Activated CD4-positive, CD25-positive, alpha-beta regulatory T cell treated with anti-CD3 and anti-CD28 coated beads, Interleukin-2, amount 50 U/mL, for 72 hours (primary cell): Measurements from ENCODE around the gene OTOP1.
"Not testable (repeated sequence)": the region's sequence is repeated elsewhere in the genome, so short reads cannot be mapped to it uniquely, and the experiment has no call there.

Experiments
- DNase-seq: peaks from one replicate; pipeline ENCODE4 v3.0.0; 2021

The OTOP1 gene

DNA sequence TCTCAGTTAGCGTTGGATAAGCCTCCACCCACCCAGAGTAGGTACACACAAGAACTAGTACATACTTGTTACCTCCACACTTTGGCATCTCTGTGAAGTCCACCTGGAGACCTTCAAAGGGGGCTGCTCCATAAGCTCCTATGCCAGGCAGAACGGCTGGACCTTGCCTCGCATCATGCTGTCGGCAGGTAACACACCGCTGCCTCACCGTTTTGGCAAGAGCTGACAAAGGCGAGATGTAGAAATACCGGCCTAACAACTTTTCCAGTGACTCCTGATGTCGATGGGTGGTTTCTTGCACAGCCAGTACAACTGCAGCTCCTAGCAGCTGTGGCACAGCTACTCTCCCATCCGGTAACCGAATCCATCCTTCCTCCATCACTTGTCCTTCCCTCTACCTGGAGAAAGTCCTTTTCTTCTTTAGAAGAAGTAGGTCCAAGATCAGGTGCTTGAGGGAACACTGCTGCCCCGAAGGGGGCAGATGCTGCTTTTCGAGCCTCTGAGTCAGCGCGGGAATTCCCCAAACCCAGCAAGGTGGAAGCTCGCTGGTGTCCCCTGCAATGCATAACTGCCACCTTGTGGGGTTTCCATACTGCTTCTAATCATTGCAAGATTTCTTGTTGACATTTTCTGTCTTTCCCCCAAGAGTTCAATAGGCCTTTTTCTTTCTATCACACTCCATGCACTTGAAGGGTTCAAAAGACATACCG is 65.6 kb downstream of the OTOP1 start:
- DNase-seq = not testable (repeated sequence)

DNA sequence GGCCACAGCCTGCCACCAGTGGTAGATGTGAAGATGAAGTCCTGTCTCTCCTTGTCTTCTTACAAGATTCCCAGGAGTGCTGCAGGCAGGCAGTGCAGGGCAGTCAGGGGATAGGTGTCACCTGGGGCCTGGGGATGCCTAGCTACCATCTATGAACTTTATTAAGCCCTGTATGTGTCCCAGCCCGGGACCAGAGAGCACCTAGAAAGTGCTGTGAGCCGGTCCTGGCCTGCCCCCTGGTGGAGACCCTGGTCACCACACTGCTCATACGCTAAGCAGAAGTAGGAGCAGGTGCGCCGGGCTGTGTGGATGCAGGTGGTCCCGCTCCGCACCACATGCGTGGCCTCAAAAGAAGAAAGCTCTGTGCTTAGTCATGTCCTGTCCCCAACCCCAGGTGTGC is 81.1 kb downstream of the OTOP1 start:
- DNase-seq = peak; percentile 57

DNA sequence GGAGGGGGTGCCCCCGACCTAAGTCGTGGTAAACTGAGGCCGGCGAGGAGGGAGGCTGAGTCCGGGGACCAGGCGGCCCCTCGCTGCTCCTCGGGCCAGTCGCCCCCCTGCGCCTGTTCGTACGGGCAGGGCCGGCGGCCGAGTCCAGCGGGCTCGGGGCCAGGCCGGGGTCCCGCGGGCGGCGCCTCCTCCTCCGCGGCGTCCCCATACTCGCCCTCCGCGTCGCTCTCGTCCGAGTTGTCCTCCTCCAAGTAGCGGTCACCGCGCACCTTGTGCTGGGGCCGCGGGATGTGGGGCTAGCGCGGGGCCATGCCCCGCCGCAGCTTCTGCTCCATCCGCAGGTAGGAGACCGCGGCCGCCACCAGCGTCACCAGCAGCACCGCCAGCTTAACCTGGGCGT is 83.4 kb downstream of the OTOP1 start:
- not testable (repeated sequence) for DNase-seq

DNA sequence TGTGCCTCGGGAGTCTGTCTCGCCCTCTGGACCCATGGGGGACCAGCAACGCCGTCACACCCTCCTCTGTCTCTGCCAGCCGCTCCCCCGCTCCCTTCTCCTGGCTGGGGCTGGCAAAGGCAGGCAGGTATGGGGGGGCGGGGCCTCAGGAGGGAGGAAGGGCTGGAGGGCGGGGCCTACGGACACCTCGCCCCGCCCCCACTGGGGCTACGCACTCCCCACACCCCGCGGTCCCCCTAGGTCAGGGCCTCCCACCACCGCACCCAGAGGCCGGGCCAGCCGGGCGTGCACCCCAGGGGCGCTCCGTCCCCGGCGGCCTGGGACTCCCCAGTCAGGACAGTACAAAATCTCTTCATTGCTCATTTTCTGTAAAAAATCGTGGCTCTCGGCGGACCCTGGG is 84.0 kb downstream of the OTOP1 start:
- DNase-seq = not testable (repeated sequence)

DNA sequence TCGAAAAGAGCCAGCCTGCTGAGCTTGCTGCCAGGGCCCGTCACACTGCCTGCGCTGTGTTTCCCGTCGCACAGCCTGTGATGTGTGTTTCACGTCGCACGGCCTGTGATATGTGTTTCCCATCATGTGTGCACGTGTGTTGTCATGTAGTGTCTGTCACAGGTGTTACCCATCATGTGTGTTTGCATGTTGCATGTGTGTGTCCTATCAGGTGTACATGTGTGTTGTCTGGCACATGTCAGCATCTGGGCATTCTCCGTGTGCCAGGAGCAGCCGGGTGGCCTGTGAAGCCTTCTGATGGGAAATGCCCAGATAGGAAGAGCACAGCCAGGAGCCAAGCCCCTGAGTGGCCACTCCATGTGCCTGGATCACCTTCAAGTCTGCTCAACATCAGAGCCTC is 85.5 kb downstream of the OTOP1 start:
- not testable (repeated sequence) for DNase-seq
